NCI-H524 treated with DMSO at 0.1 percent for 48 hours (cell line): ENCODE measurements around the gene DRAM1.

Source experiments
- DNase-seq: peaks from one replicate; lab custom pipeline; 2025; lab: John Stamatoyannopoulos, UW

Gene DRAM1

DNA sequence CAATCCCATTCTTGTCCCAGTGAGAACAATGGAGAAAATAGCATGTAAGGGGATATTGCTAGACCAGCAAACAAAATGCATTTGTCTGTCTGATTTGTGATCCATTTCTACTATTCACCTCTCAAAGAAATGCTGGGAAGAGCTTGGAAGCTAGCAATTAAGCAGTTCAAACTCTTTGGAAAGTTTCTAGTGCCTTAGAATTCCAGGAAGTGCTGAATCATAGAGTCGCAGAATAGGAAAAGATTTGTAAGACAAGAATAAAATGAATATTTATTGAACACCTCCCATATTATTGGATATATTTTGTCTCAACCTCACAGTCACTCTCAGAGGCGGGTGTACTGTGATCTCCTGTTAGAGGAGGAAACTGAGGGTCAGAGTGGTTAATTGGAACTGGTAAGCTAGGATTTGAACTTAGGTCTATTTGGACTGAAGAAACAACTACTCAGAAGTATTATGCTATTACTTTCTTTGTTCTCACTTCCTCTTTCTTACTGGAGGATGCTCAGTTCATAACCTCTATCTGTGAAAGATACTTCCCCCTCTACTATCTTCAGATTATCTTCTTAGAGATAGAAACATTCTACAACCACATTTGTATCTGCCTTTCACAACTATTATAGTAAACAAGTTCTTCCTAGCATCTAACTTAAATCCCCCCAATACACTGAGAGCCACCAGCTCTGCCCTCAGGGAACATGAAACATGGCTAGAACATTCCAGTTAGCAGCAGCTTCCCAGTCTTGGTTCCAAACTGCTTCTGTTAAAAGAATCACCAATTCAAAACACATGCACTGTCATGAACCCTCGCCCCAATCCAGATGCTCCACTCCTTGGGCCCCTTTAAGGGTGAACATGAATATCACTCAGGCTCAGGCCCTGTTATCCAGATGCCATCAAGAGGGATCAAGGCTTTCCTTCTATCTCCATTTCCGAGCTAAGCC lies 64.2 kb downstream of the DRAM1 start:
- DNase-seq = no peak

DNA sequence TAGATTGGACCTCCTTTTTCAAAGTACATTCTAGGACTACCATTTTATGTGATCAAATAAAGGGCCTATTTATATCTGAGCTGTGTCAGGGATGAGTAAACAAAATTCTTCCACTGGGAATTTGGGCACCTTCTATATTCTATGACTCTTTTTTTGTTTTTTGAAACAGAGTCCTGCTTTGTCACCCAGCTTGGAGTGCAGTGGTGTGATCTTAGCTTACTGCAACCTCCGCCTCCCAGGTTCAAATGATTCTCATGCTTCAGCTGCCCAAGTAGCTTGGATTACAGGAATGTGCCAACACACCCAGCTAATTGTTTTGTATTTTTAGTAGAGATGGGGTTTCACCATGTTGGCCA lies 64.8 kb downstream of the DRAM1 start:
- no peak for DNase-seq

DNA sequence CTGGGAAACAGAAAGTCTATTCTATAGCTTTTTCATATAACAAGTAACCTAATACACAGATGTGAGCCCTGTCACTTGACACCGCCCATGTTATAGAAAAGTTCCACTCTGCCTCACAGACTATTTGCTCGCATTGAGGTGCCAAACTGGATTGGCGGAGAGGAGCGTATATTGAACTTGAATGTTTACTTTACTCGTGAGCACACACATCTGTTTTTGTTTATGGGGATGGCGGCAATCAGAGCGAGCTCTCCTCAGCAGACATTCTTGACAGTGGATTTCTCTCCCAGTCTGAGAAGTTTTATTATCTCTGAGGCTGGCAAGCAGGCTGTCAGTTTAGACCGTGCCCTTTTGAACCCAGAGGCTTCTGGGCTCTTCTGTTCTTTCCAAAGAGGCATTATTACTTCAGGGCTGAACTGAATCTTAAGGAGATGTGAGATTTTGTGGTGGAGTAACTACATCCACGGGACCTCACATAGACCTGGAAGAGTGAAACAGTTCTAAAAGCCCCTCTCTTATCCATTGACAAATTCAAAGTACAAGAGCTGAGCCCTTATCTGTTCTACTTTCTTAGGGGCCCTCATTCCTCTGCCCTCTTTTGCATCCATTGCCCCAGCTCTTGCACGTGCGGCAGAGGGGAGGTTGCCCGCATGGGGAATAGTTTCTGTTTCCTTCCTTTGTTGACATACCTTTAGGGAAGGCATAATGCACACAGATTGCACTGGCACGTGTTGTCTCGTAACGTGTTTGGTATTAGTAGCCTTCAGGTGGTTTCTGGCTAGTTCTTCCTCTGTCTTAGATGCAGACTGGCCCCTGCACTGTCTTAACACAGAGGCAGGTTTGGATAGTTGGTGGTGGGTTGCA lies 68.2 kb downstream of the DRAM1 start:
- DNase-seq = no peak

DNA sequence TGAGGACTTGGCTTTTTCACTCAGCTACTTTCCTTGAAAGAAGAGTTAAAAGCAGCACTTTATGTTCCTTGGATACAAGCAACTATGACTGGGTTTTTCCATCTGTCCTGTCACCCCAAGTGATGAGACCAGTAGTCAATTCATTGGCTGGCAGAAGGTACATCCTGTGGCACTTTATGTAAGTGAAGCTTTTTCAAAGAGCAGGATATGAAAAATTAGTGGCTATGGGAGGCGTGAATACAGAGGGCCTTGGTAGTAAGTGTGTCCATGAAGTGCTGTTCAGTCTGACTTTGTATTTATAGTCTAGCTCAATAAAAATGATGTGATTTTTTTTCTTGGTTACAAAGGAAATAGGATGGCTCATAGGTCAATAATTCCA lies 68.8 kb downstream of the DRAM1 start:
- DNase-seq = no peak

DNA sequence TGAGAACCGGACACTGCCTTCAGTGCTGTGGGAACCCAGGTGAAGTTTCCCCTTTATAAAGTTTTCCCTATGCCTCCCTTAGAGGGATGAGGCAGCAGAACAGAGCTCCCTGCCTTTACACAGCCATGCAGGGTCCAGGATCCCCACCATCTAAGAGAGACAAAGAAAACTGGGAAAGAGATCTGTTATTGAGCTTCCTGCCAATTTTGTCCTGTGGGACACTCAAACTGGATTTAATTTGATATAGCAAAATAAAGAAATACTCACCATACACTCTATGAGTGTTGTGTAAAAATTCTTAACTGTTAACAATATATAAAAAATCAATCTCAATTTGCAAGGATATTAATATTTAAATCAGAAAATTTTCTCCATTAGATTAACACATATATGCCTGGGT lies 69.9 kb downstream of the DRAM1 start:
- no peak for DNase-seq

DNA sequence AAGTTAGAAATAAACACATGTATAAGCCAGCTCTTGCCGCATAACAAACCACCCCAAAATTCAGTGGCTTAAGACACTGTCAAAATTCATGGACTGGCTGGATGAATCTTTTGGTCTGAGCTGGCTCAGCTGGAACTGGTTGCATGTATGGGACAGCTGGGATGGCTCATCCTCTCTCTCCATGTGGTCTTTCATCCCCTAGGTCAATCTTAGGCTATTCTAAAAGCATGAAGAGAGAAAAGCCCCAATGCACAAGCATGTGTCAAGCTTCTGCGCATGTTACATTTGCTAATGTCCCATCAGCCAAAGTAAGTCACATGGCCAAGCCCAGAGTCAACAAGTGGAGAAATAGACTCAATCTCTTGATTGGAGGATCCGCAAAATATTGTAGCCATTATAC lies 71.0 kb downstream of the DRAM1 start:
- DNase-seq = no peak

DNA sequence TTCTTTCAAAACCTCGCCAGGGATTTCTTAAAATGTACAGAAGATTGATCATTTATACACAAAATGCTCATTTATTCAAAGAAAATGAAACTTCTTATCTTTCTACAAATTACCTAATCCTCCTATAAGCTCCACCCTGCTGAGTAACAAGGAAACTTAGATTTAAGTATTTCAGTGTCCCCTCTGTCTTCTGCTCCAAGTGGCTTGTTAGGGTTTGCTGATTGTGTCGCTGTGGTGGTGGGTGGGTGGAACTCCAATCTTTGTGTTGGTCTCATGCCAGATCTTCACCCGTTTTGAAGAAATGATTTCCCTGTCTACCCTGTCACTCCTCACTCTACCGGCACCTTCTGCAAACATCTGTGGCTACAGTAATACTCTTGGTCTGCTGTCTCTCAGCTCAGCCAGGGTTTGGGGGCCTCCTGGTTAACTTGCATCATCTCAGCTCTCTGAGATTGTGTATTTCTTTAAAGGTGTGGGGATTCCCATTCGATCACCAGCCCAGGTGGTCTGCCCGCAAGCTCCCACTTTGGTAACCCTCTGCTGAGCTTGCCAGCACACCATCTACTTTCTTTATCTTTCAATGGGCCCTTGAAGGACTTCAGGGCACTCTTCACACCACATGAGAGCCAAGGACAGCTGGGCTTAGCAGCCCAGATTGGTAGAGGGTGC lies 73.8 kb downstream of the DRAM1 start:
- DNase-seq = no peak

DNA sequence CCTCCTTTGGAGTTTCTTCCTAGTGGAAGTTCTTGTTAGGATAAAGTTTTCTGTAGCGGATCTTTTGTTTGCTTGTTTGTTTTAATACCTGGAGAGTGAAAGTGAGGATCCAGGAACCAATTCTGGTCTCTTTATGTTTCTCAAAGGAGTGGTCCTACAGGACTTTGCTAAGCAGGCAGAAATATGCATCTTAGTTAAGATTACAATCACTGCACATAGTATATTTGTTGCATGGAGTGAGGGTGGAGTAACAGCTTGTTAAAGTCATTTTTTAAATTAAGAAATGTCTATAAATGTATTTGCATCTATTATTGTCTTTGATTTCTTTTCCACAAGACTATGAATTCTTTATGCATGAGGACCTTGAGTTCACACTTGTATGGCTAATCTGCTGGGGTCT lies 76.7 kb downstream of the DRAM1 start:
- DNase-seq = no peak

DNA sequence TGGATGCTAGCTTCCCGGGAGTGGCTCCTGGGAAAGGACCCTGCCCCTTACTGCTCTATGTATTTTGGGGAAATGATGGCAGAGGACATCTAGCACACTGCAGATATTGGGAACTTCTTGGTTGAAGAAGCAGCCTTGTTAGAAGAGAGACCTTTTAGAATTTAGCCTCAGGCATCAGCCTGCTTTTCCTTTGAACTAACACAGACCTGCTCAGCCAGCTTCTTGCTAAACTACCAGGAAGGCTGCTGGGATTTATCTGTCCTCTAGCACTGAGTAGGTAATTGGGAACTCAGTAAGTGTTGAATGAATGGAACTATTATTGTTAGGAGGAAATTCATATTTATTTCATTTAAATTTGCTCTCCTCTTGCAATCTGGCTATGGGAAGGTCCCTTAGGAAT lies 77.3 kb downstream of the DRAM1 start:
- no peak for DNase-seq

DNA sequence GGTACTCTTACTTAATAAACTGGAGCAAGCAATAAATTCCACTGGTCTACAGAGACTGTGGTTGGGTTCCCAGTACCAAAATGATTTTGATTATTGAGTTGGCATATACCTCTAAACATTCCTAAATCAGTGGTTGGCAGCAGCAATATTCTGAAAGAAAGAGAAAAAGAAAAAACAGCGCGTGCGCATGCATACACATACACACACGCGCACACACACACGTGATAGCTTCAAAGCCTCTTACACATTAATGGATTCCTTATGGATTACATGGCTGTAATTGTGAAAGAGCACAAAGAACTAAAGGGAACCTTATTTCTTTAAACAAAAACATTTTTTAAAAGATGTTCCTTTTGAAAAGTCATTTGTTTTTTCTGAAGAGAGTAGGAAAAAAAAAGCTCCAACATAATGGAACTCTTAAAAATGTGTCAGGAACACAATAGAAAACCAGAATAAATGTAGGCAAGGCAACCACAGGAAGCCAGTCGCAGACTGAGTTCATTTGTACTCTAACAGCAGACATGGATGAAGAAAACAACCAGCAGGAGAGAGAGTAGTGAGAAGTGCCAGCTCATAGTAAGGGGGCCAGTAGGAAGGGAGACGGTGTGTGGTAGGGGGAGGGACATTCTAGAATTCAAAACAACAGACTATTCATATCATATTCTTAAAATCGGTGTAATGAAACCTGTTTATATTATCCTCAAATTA lies 80.0 kb downstream of the DRAM1 start:
- no peak for DNase-seq

DNA sequence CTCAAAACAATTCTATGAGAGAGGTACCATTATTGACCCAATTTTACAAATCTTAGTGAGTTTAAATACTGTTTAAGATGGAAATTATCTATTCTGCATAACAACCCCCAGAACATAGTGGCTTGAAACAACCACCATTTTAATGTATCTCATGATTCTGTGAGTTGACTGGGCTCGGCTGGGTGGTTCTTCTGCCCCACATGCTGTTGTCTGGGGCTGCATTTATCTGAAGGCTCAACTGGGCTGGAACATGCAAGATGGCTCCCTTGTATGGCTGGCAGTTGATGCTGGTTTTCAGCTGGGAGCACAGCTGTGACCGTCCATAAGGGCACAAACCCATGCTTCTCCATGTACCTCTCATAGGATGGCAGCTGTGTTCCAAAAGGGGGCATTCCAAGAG lies 82.2 kb downstream of the DRAM1 start:
- DNase-seq = no peak

DNA sequence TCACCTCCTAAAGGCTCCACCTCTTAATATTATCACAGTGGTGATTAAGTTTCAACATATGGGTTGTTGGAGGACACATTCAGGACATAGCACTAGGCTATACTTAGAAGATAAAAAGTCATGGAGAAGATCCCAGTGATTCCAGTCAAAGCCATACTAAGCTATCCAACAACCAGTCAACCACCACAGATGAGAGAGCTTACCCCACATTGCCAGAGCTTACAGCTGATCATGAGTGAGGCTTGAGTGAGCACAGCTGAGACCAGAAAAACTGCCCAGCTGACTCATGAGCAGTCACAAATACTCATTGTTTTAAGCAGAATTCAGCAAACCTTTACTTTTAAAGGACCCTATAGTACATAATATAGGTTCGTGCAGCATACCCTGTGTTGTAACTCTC lies 85.1 kb downstream of the DRAM1 start:
- no peak for DNase-seq

DNA sequence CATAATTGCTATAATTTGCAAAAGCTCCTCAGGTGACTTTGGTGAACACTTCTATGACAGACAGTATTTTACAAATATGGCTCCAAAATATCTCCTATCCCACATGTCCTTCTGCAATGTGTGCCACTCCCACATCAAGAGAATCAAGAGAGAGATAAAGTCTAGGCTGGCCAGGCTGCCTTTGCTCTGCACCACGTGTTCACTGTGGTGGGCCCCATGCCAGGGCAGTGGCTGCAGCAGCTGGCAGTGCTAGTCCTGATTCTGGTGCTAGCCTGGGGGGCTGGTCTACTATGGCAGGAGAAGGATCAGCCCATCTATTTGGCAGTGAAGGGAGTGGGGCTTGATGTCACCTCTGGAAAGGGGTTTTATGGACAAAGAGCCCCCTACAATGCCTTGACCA lies 86.3 kb downstream of the DRAM1 start:
- DNase-seq = no peak

DNA sequence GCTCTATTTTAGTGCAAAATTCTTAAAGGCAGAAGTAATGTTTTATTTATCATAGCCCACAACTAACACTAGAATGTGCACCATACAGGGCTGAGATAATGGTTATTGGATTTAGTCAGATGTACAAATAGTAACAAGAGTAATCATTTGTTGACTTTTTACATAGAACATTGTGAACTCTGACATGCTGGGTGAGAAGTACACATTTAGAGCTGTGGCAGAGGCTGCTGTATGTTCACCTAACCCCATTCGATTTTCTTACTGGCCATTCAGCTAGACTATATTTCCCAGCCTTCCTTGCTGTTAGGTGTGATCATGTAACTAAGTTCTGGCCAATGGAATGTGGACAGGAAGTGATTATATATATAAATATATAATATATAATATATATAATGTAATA lies 89.1 kb downstream of the DRAM1 start:
- DNase-seq = no peak

DNA sequence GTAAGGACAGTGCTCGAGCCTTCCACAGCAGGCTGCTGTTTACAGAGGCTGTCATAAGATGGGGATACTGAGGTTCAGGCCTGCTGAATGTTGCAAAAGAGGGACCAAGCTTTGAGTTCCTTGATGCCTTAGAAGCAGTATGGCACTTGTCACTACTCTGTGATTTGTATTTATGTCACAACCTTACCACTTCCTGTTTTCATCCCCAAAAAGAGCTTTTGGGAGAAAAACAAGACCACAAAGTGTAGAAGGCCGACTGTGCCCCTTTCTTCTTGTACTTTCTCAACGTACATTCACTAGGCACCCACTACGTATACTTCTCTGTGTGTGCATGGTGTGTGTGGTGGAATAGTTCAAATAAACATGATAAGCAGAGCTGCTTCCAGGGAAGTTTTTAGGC lies 90.1 kb downstream of the DRAM1 start:
- no peak for DNase-seq

DNA sequence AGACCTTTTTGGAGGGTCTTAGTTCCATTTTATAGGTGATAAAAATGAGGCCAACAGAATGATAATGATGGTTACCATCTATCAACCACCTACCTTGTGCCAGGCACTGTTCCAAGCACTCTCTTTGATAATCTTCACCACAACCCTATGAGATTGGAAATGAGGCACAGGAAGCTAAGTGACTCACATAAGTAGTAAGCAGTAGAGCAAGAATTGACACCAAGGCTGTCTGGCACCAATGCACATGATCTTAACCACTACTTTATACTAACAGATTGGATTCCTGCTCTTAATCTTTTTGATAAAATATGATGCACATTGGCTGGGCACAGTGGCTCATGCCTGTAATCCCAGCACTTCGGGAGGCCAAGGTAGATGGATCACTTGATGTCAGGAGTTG lies 91.4 kb downstream of the DRAM1 start:
- DNase-seq = no peak
